OCI-LY1 (cell line): ENCODE measurements around the gene KIF22.
"Not testable (repeated sequence)": the region's sequence is repeated elsewhere in the genome, so short reads cannot be mapped to it uniquely, and the experiment has no call there.

ENCODE experiments used
- H2AFZ ChIP-seq: fragments of 200-600 bp; sonication (generic), shearing (Covaris generic); 2 replicates; pipeline ENCODE4 v1.6.0; 2014; ENCODE audit warnings: antibody characterized with exemption, mild to moderate bottlenecking, low read length
- H3F3A ChIP-seq: fragments of 200-600 bp; sonication (generic), shearing (Covaris generic); 2 replicates; pipeline ENCODE4 v1.6.0; 2014; ENCODE audit warnings: mild to moderate bottlenecking, antibody characterized with exemption, low read length, moderate library complexity; ENCODE audit not compliant: insufficient read depth
- H3K27ac ChIP-seq: fragments of 200-600 bp; sonication (generic); 2 replicates; pipeline ENCODE4 v1.5.1; 2014; ENCODE audit warnings: low read length, mixed run types, mild to moderate bottlenecking, low read depth; ENCODE audit not compliant: poor library complexity, severe bottlenecking
- H3K27me3 ChIP-seq: fragments of 200-600 bp; sonication (generic); 2 replicates; pipeline ENCODE4 v1.6.0; 2014; ENCODE audit warnings: antibody characterized with exemption, mild to moderate bottlenecking, low read length, moderate library complexity; ENCODE audit not compliant: insufficient read depth
- H3K36me3 ChIP-seq: fragments of 200-600 bp; sonication (generic); 2 replicates; pipeline ENCODE4 v1.6.1; 2014; ENCODE audit warnings: mild to moderate bottlenecking, antibody characterized with exemption, low read length, moderate library complexity, mixed read lengths; ENCODE audit not compliant: insufficient read depth
- H3K4me1 ChIP-seq: fragments of 200-600 bp; sonication (generic); 2 replicates; pipeline ENCODE4 v1.5.1; 2014; ENCODE audit warnings: mild to moderate bottlenecking, low read length, moderate library complexity; ENCODE audit not compliant: insufficient read depth, severe bottlenecking
- H3K4me2 ChIP-seq: fragments of 200-600 bp; sonication (generic), shearing (Covaris generic); 2 replicates; pipeline ENCODE4 v1.6.1; 2014; ENCODE audit warnings: low read length
- H3K4me3 ChIP-seq: fragments of 200-600 bp; sonication (generic); 2 replicates; pipeline ENCODE4 v1.5.1; 2014; ENCODE audit warnings: low read length, low read depth, mild to moderate bottlenecking, mixed read lengths; ENCODE audit not compliant: poor library complexity, severe bottlenecking
- H3K79me2 ChIP-seq: fragments of 200-600 bp; shearing (Covaris generic); 2 replicates; pipeline ENCODE4 v1.6.1; 2016; ENCODE audit warnings: mixed run types, low read length, mixed read lengths; ENCODE audit not compliant: insufficient read depth
- H3K9ac ChIP-seq: fragments of 200-600 bp; sonication (generic), shearing (Covaris generic); 2 replicates; pipeline ENCODE4 v1.6.1; 2014; ENCODE audit warnings: mild to moderate bottlenecking, low read length, mixed read lengths
- H3K9me2 ChIP-seq: fragments of 200-600 bp; sonication (generic), shearing (Covaris generic); 2 replicates; pipeline ENCODE4 v1.6.1; 2014; ENCODE audit warnings: low read depth, mild to moderate bottlenecking, low read length, mixed read lengths
- H3K9me3 ChIP-seq: fragments of 200-600 bp; shearing (Covaris generic); 2 replicates; pipeline ENCODE4 v1.6.1; 2014; ENCODE audit warnings: low read length, mixed read lengths
- H4K20me1 ChIP-seq: fragments of 200-600 bp; sonication (generic), shearing (Covaris generic); 2 replicates; pipeline ENCODE4 v1.6.0; 2016; ENCODE audit warnings: mild to moderate bottlenecking, low read length; ENCODE audit not compliant: insufficient read depth
- EZH2 ChIP-seq: fragments of 200-600 bp; sonication (generic), shearing (Covaris generic); IDR thresholded peaks from 2 replicates; pipeline ENCODE4 v1.8.0; 2017; ENCODE audit warnings: borderline replicate concordance, mixed run types, mild to moderate bottlenecking, antibody characterized with exemption, low read length, moderate library complexity, mixed read lengths
- TF ChIP-seq, protein P1 (sequence below): fragments of 200-600 bp; sonication (generic), shearing (Covaris generic); IDR thresholded peaks from 2 replicates; pipeline ENCODE4 v1.5.1; 2017; ENCODE audit warnings: mild to moderate bottlenecking, antibody characterized with exemption, low read length, moderate library complexity, mixed read lengths

Gene KIF22

DNA sequence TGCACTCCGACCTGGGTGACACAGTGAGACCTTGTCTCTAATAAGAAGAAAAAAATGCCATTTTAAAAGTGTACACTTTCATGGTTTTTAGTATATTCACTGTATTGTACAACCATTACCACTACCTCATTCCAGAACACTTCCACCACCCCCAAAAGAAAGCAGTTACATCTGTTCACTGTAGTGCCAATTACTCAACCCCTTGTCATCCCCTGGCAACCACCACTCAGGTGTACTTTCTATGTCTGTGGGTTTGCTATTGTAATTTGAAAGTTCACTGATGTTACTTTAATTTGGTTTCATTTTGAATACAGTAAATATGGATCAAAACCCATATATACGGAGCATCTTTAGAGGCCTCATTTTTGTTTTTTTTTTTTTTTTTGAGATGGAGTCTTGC, 6.4 kb upstream of the KIF22 start:
- Histone ChIP-seq H3K36me3 (no peaks in the 10 kb centered on the region), H3K27me3 (0 out of 2 replicates have a peak, but pooled peaks cover 11% of the 10 kb centered on the region), H3K9me2 (no peaks in the 10 kb centered on the region), H3K27ac (no peak overlapping the region), H3K4me2 (no peak overlapping the region), H3K9me3 (no peaks in the 10 kb centered on the region), H3K4me3 (no peak overlapping the region), H2AFZ (no peak overlapping the region), H4K20me1 (no peaks in the 10 kb centered on the region), H3K79me2 (no peaks in the 10 kb centered on the region), H3F3A (no peaks in the 10 kb centered on the region), H3K9ac (no peak overlapping the region), H3K4me1 (peaks cover 11% of the 10 kb centered on the region)
- TF ChIP-seq, protein P1, sequence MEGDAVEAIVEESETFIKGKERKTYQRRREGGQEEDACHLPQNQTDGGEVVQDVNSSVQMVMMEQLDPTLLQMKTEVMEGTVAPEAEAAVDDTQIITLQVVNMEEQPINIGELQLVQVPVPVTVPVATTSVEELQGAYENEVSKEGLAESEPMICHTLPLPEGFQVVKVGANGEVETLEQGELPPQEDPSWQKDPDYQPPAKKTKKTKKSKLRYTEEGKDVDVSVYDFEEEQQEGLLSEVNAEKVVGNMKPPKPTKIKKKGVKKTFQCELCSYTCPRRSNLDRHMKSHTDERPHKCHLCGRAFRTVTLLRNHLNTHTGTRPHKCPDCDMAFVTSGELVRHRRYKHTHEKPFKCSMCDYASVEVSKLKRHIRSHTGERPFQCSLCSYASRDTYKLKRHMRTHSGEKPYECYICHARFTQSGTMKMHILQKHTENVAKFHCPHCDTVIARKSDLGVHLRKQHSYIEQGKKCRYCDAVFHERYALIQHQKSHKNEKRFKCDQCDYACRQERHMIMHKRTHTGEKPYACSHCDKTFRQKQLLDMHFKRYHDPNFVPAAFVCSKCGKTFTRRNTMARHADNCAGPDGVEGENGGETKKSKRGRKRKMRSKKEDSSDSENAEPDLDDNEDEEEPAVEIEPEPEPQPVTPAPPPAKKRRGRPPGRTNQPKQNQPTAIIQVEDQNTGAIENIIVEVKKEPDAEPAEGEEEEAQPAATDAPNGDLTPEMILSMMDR = no peak
- no peak for TF ChIP-seq EZH2

DNA sequence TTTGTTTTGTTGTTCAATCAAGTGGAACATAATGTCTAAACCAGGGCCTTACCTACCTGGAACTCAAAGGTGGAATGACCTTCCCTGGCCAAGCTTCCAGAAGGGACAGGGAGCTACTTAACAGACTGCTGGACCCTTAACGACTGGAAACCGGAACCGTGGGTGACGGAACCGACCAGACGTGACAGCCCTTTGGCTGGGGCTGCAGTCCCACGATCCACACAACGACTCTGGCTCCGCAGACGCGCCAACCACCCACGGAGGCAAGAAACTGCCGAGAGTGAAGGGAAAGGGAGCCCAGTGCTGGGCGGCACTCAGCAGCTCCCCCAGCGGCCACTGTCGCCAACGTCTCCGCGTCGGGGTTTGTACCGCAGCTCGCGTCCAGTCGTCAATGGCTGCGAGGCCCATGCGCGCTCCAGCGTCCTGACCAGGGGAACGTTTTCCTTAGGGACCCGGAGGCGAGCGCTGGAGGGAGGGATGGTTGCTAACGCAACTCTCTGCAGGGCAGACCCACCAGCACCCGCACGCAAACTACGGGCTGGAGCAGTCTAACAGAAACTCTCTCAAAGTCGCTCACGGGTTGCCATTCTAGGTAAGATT, 5.5 kb upstream of the KIF22 start:
- no peak for TF ChIP-seq EZH2
- TF ChIP-seq, protein P1 = peak; percentile 86
- Histone ChIP-seq H3K27ac (no peak overlapping the region), H2AFZ (0 out of 2 replicates have a peak overlapping the region, but pooled peaks have one; percentile 27), H3K9me2 (no peaks in the 10 kb centered on the region), H3K36me3 (no peaks in the 10 kb centered on the region), H3K4me1 (peaks cover 18% of the 10 kb centered on the region), H3K4me3 (peak overlapping the region; percentile 53), H3K9me3 (no peaks in the 10 kb centered on the region), H3K4me2 (peak overlapping the region; percentile 80), H4K20me1 (no peaks in the 10 kb centered on the region), H3F3A (no peaks in the 10 kb centered on the region), H3K79me2 (no peaks in the 10 kb centered on the region), H3K27me3 (0 out of 2 replicates have a peak, but pooled peaks cover 11% of the 10 kb centered on the region), H3K9ac (peak overlapping the region; percentile 46; the same call in 1 of the 2 replicates)

DNA sequence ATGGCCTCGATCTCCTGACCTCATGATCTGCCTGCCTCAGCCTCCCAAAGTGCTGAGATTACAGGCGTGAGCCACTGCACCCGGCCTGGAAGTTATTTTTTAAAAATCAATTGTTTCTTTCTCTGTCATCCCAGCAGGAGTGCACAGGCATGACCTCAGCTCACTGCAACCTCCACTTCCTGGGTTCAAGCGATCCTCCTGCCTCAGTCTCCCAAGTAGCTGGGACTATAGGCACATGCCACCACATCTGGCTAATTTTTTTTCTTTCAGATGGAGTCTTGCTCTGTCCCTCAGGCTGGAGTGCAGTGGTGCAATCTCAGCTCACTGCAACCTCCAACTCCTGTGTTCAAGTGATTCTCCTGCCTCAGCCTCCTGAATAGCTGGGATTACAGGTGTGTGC, 3.4 kb upstream of the KIF22 start:
- H3K4me2 ChIP-seq, H3K9me2 ChIP-seq, H3K36me3 ChIP-seq, H3K9ac ChIP-seq, H3K27ac ChIP-seq, H3F3A ChIP-seq, H4K20me1 ChIP-seq, H3K9me3 ChIP-seq, H3K27me3 ChIP-seq, H3K4me3 ChIP-seq, H2AFZ ChIP-seq: not testable (repeated sequence)
- Histone ChIP-seq H3K4me1 (peaks cover 28% of the 10 kb centered on the region), H3K79me2 (peaks cover 14% of the 10 kb centered on the region)

DNA sequence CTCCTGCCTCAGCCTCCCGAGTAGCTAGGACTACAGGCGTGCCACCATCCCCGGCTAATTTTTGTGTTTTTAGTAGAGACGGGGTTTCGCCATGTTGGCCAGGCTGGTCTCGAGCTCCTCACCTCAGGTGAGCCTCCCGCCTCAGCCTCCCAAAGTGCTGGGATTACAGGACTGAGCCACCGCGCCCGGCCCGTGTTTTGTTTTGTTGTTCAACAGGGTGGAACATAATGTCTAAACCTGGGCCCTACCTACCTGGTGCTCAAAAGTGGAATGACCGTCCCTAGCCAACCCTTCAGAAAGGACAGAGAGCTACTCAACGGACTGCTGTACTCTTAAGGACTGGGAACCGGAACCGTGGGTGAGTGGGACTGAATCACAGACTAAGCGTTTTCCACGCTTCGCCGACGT, 772 bp upstream of the KIF22 start:
- Histone ChIP-seq H2AFZ (no peak overlapping the region), H4K20me1 (no peaks in the 10 kb centered on the region), H3K27me3 (no peaks in the 10 kb centered on the region), H3K9me2 (no peaks in the 10 kb centered on the region), H3K9me3 (no peaks in the 10 kb centered on the region), H3K4me1 (peaks cover 45% of the 10 kb centered on the region), H3K36me3 (peaks cover 31% of the 10 kb centered on the region), H3K4me2 (peak overlapping the region; percentile 84), H3K9ac (peak overlapping the region; percentile 85), H3K4me3 (peak overlapping the region; percentile 97), H3K27ac (peak overlapping the region; percentile 68), H3F3A (no peaks in the 10 kb centered on the region), H3K79me2 (peaks cover 41% of the 10 kb centered on the region)
- TF ChIP-seq, protein P1 = no peak
- no peak for TF ChIP-seq EZH2
